T-helper 2 cell treated with Interferon-gamma antibody and Interleukin-4, amounts not matched to agents 5 μg/mL and 100 μg/mL, for 36 hours (primary cell): ENCODE data around the gene AMBRA1.

Source experiments
- DNase-seq: peaks from one replicate; pipeline ENCODE4 v3.0.0; 2021; ENCODE audit warnings: low spot score
- H3K27ac Mint-ChIP-seq: one replicate; pipeline ENCODE4 v1.8.0; 2021; ENCODE audit warnings: mild to moderate bottlenecking, mixed read lengths
- H3K27me3 Mint-ChIP-seq: one replicate; pipeline ENCODE4 v1.8.0; 2021; ENCODE audit warnings: low read depth, mixed read lengths
- H3K36me3 Mint-ChIP-seq: one replicate; pipeline ENCODE4 v1.8.0; 2021; ENCODE audit warnings: low read depth, mixed read lengths
- H3K4me1 Mint-ChIP-seq: one replicate; pipeline ENCODE4 v1.8.0; 2021; ENCODE audit warnings: low read depth, mixed read lengths
- H3K4me3 Mint-ChIP-seq: one replicate; pipeline ENCODE4 v1.8.0; 2022; ENCODE audit warnings: mild to moderate bottlenecking, moderate library complexity, mixed read lengths
- H3K9me3 Mint-ChIP-seq: one replicate; pipeline ENCODE4 v1.8.0; 2021; ENCODE audit warnings: mixed read lengths

Gene AMBRA1

DNA sequence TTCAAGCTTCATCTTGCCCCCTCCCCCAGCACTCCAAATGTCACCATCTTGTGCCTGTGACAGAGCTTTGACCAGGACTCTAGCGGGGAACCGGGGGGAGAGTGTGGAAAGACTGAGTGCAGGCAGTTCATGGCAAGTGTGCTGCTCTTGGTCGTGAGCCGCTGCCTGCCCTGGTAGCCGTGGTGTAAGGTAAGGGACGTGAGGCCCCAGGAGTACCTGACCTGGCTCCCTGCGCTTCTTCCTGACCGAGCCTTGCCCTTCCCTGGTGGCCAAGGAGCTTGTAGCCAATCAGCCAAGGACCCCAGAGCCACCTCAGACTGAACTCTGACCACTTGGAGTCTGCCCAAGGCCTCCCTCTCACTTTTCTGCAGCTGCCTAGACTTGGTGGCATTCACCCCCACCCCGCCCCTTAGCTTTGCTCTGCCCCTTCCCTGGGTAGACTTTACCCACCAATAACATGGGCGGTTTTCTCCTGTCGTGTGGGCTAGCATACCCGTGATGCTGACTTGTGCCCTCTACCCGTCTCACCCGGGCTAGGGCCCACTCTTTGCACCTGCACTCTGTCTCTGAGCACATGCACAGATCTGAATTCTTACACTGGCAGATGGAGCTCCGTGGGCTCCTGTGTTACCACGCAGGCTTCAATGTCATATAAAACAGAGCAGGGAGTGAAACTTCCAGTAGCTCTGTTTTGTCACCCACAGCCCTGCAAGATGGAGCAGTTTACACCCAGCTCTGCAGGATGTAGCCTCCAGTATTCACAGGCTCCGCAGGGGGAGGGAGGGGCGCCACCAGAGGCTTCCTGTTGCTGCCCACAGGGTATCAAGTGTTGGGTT, 245.0 kb downstream of the AMBRA1 start:
- peaks cover 72% of the 10 kb centered on the region for H3K4me1 Mint-ChIP-seq
- peaks cover 35% of the 10 kb centered on the region for H3K36me3 Mint-ChIP-seq
- H3K27me3 Mint-ChIP-seq, result peaks cover 2% of the 10 kb centered on the region
- peak; percentile 60 for DNase-seq
- no peaks in the 10 kb centered on the region for H3K9me3 Mint-ChIP-seq
- H3K27ac Mint-ChIP-seq, result peak overlapping the region; percentile 94
- H3K4me3 Mint-ChIP-seq, result peak overlapping the region; percentile 95

DNA sequence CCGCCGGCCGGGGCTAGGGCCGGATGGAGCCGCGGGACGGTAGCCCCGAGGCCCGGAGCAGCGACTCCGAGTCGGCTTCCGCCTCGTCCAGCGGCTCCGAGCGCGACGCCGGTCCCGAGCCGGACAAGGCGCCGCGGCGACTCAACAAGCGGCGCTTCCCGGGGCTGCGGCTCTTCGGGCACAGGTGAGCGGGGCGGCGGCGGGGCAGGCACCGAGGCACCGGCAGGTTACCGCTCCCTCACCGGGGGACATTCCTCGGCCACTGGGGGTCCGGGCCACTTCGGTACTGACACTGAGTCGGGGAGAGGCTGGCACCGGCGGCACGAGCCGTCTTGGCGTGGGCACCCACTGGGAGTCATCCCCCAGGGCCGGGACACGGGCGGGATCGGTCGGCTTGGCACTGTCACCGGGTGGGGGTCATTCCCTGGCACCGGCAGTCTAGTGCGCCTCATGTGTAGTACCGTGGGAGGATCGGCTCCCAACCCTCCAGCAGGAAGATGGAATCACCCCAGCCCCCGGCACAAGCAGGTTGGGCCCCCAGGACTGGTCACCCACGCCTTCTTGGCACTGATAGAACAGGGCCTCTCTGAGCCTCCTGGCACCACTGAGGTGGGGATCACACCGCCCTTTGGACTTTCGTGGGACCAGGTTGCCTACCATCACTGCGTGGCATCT, 246.0 kb downstream of the AMBRA1 start:
- H3K27me3 Mint-ChIP-seq, result peaks cover 6% of the 10 kb centered on the region
- peak overlapping the region; percentile 95 for H3K4me3 Mint-ChIP-seq
- peak overlapping the region; percentile 94 for H3K27ac Mint-ChIP-seq
- peaks cover 67% of the 10 kb centered on the region for H3K4me1 Mint-ChIP-seq
- peaks cover 28% of the 10 kb centered on the region for H3K36me3 Mint-ChIP-seq
- DNase-seq, result no peak
- no peaks in the 10 kb centered on the region for H3K9me3 Mint-ChIP-seq

DNA sequence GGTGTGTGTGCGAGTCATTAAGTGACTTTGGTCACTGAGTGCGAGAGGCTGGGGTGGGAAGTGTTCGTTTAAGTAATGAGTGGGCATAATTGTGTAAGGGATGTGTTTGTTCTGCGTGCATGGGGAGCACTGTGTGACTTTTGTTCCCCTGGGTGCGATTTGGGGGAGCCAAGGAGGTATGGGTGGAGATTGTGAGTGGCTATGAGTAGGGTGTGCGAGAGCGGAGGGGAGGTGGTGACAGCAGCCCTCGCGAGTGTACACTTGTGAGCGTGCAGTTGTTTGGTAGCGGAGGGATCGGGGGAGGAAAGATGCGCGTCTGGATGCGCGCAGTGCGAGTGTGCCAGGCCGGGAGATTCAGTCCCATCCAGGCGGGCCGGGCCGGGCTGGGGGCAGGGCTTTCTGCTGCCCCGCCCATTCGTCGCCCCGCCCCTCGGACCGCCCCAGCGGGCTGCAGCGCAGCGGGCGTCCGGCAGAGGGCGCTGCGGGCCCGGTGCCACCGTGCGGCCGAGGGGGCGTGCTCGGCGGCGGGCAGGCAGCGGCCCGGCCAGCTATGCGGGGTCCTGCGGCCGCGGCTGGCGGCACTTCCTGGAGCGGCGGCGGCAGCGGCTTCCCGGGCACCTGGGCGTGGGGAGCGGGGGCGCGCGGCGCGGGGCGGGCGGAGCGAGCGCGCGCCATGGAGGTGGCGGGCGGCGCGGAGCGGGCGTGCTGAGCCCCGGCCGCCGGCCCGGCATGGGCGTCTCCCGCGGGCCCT, 246.8 kb downstream of the AMBRA1 start, which contains the start of gene DGKZ:
Gene DGKZ (plus strand): TSS at position 578 of the 751 bp plus-strand sequence. CDS start 197 bp downstream, outside the sequence.
- peak within 1 kb of the TSS; percentile 95 for H3K4me3 Mint-ChIP-seq
- H3K27me3 Mint-ChIP-seq, result peaks cover 6% of the 10 kb centered on the region
- DNase-seq, result peak; percentile 93
- H3K36me3 Mint-ChIP-seq, result peaks cover 25% of the 10 kb centered on the region
- H3K27ac Mint-ChIP-seq, result peak within 1 kb of the TSS; percentile 94
- no peaks in the 10 kb centered on the region for H3K9me3 Mint-ChIP-seq
- peaks cover 71% of the 10 kb centered on the region for H3K4me1 Mint-ChIP-seq
